ENCODE measurements around the gene ZFAND3.

The ZFAND3 gene

DNA sequence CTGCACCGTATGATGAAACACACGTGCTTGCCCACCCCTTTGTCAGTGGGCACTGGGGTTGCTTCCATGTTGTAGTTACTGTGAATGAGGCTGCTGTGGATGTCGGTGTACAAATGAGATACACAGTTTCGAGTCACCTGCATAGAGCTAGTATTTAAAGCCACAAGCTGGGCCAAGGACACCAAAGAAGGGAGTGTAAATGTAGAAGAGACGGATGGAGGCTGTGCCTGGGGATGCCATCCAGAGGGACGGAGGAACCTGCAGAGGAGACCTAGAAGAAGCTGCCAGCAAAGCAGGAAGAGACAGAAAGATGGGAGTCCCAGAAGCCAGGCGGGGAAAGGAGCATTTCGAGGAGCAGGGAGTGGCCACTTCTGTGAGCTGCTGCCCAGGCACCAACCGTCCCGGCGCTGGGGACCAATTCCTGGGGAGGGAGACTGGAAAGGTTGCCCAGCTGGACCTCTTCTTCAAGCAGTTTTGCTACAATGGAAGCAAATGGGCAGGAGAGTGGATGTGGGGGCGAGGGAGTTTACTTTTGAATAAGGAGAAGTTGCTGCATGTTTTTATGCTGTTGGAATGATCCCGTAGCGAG, 339.3 kb downstream of the ZFAND3 start:
- no peak for ATAC-seq (ENCODE audit: insufficient read depth, low read depth)
- Histone ChIP-seq H4K20me1 (ENCODE audit: insufficient read depth, low read length) (peaks cover 10% of the 10 kb centered on the region), H3K27me3 (ENCODE audit: insufficient read depth, low read length, poor library complexity) (no peaks in the 10 kb centered on the region), H3K9ac (ENCODE audit: low read depth, low read length) (no peak overlapping the region), H3K4me2 (ENCODE audit: insufficient read depth, low read length) (no peak overlapping the region), H3K4me3 (ENCODE audit: low read depth in 1 of 2, low read length in 2 of 2) (no peak overlapping the region), H3K36me3 (ENCODE audit: insufficient read depth, low read length) (no peaks in the 10 kb centered on the region; the same call in none of the 2 replicates), H2AFZ (ENCODE audit: low read depth, low read length) (no peak overlapping the region), H3K9me3 (ENCODE audit: insufficient read depth, low read length, severe bottlenecking) (no peaks in the 10 kb centered on the region), H3K4me1 (ENCODE audit: insufficient read depth, low read length) (no peaks in the 10 kb centered on the region), H3K27ac (ENCODE audit: low read length) (no peak overlapping the region), H3K79me2 (ENCODE audit: insufficient read depth, low read length) (no peaks in the 10 kb centered on the region)
- no peak for TF ChIP-seq EZH2 (IDR thresholded peaks at IDR 0.05; ENCODE audit: borderline replicate concordance, low read depth, low read length, severe bottlenecking)
- TF ChIP-seq, protein P1, sequence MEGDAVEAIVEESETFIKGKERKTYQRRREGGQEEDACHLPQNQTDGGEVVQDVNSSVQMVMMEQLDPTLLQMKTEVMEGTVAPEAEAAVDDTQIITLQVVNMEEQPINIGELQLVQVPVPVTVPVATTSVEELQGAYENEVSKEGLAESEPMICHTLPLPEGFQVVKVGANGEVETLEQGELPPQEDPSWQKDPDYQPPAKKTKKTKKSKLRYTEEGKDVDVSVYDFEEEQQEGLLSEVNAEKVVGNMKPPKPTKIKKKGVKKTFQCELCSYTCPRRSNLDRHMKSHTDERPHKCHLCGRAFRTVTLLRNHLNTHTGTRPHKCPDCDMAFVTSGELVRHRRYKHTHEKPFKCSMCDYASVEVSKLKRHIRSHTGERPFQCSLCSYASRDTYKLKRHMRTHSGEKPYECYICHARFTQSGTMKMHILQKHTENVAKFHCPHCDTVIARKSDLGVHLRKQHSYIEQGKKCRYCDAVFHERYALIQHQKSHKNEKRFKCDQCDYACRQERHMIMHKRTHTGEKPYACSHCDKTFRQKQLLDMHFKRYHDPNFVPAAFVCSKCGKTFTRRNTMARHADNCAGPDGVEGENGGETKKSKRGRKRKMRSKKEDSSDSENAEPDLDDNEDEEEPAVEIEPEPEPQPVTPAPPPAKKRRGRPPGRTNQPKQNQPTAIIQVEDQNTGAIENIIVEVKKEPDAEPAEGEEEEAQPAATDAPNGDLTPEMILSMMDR (IDR thresholded peaks at IDR 0.05; ENCODE audit: borderline replicate concordance, extremely low read depth, low read length, poor library complexity, severe bottlenecking) = no peak
- DNase-seq = no peak

DNA sequence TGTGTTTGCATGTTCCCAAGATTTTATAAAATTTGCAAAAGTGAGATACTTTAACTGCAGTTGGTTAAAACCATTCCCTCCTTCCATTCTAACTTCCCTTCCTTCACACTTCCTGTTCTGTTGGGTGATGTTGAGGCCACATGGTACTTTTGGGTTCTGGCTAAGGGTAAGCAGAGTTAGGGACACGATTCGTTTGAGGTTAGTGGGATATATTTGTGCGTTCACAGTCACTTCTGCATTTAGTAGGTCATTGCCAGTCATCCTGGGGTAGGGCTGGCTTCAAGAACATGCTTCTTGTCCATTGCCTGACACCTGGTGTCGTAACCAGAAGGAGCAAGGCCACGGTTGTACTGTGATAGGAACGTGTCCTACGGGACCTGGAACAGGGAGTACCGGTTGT, 340.1 kb downstream of the ZFAND3 start:
- DNase-seq (no peak), ATAC-seq (ENCODE audit: insufficient read depth, low read depth) (no peak)
- H3K27ac ChIP-seq (ENCODE audit: low read length) = no peak overlapping the region
- no peak overlapping the region for H3K4me3 ChIP-seq (ENCODE audit: low read depth in 1 of 2, low read length in 2 of 2)
- no peak overlapping the region for H3K4me2 ChIP-seq (ENCODE audit: insufficient read depth, low read length)
- TF ChIP-seq EZH2 (IDR thresholded peaks at IDR 0.05; ENCODE audit: borderline replicate concordance, low read depth, low read length, severe bottlenecking) = no peak
- TF ChIP-seq, protein P1 (IDR thresholded peaks at IDR 0.05; ENCODE audit: borderline replicate concordance, extremely low read depth, low read length, poor library complexity, severe bottlenecking) = no peak
- H2AFZ ChIP-seq (ENCODE audit: low read depth, low read length) = no peak overlapping the region
- H3K36me3 ChIP-seq (ENCODE audit: insufficient read depth, low read length) = no peaks in the 10 kb centered on the region; the same call in none of the 2 replicates
- no peaks in the 10 kb centered on the region for H3K9me3 ChIP-seq (ENCODE audit: insufficient read depth, low read length, severe bottlenecking)
- H3K4me1 ChIP-seq (ENCODE audit: insufficient read depth, low read length) = no peaks in the 10 kb centered on the region
- no peak overlapping the region for H3K9ac ChIP-seq (ENCODE audit: low read depth, low read length)
- H4K20me1 ChIP-seq (ENCODE audit: insufficient read depth, low read length) = peaks cover 10% of the 10 kb centered on the region
- no peaks in the 10 kb centered on the region for H3K27me3 ChIP-seq (ENCODE audit: insufficient read depth, low read length, poor library complexity)
- H3K79me2 ChIP-seq (ENCODE audit: insufficient read depth, low read length) = no peaks in the 10 kb centered on the region

DNA sequence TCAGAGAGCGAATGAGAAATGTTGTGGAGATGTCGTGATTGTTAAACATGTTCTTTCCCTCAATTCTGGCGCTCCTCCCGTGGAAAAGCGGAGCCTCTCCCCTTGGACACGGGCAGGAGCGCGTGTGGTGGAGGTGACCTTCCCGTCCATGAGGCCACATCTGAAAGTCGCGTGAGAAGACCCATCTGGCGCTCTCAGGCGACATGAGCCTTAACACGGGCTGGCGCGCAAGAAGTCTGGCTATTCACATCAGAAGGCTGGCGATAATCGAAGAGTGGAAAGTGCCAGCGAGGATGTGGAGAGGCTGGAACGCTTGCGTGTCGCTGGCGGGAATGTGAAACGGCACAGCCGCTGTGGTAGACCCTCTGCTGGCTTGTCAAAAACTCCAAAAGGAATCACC, 341.3 kb downstream of the ZFAND3 start:
- H2AFZ ChIP-seq (ENCODE audit: low read depth, low read length) = no peak overlapping the region
- ATAC-seq (ENCODE audit: insufficient read depth, low read depth) = no peak
- no peaks in the 10 kb centered on the region for H3K4me1 ChIP-seq (ENCODE audit: insufficient read depth, low read length)
- no peak overlapping the region for H3K4me2 ChIP-seq (ENCODE audit: insufficient read depth, low read length)
- H3K4me3 ChIP-seq (ENCODE audit: low read depth in 1 of 2, low read length in 2 of 2) = no peak overlapping the region
- DNase-seq = no peak
- H3K9ac ChIP-seq (ENCODE audit: low read depth, low read length) = no peak overlapping the region
- H3K27ac ChIP-seq (ENCODE audit: low read length) = no peak overlapping the region
- no peaks in the 10 kb centered on the region; the same call in none of the 2 replicates for H3K36me3 ChIP-seq (ENCODE audit: insufficient read depth, low read length)
- no peaks in the 10 kb centered on the region for H3K9me3 ChIP-seq (ENCODE audit: insufficient read depth, low read length, severe bottlenecking)
- H3K79me2 ChIP-seq (ENCODE audit: insufficient read depth, low read length) = no peaks in the 10 kb centered on the region
- H3K27me3 ChIP-seq (ENCODE audit: insufficient read depth, low read length, poor library complexity) = no peaks in the 10 kb centered on the region
- TF ChIP-seq EZH2 (IDR thresholded peaks at IDR 0.05; ENCODE audit: borderline replicate concordance, low read depth, low read length, severe bottlenecking) = no peak
- TF ChIP-seq, protein P1 (IDR thresholded peaks at IDR 0.05; ENCODE audit: borderline replicate concordance, extremely low read depth, low read length, poor library complexity, severe bottlenecking) = no peak
- H4K20me1 ChIP-seq (ENCODE audit: insufficient read depth, low read length) = peaks cover 10% of the 10 kb centered on the region
